HCT116 (cell line): ENCODE results near the gene SLC25A21. TPM values are rescaled to one million over a fixed set of nuclear protein-coding genes. Genes with fewer than 3 reads are reported as not detected.

Experiments used
- ATAC-seq: fragments of 200-7000 bp; cut with Tn5 transposase; 2 replicates; pipeline ENCODE4 v1.9.1; 2020; ENCODE audit warnings: mild to moderate bottlenecking, moderate library complexity
- BruUV-seq: library from RNA; stranded (reverse); fragments of 400-500 nt; replicated peaks from 2 replicates; lab custom pipeline; 2021; lab: Mats Ljungman, UMichigan
- CTCF ChIA-PET: fragments of 300-600 bp; sonication (Branson Sonifier 250); formaldehyde crosslinking; loops from one replicate; lab custom pipeline; 2021; ENCODE audit warnings: antibody characterized with exemption; lab: Charles Lee
- POLR2A ChIA-PET: fragments of 300-600, 350-600 bp; sonication (Branson Sonifier 250); formaldehyde crosslinking; loops from one replicate; lab custom pipeline; 2021; ENCODE audit warnings: antibody characterized with exemption; lab: Charles Lee
- RAD21 ChIA-PET, 2 experiments: fragments of 300-600 bp; sonication (Branson Sonifier 250); formaldehyde crosslinking; loops; one replicate each; lab custom pipeline; 2023; ENCODE audit warnings: low total read pairs in 2 of 2; ENCODE audit not compliant: uncharacterized antibody in 2 of 2, unreplicated experiment in 2 of 2, low non-redundant PET in 1 of 2; lab: Charles Lee
- DNase-seq: peaks from one replicate; pipeline ENCODE4 v3.0.0-alpha.2; 2010; ENCODE audit warnings: low read depth, low spot score
- H2AFZ ChIP-seq: fragments of 200-600 bp; shearing (Covaris generic), sonication (generic); 2 replicates; pipeline ENCODE4 v1.6.1; 2017; ENCODE audit warnings: low read depth, mixed run types, mixed read lengths, antibody characterized with exemption, low read length; ENCODE audit not compliant: poor library complexity, severe bottlenecking
- H3K27ac ChIP-seq: 2 replicates; pipeline ENCODE4 v1.5.1; 2012; ENCODE audit warnings: low read depth, low read length
- H3K27me3 ChIP-seq: fragments of 200-600 bp; sonication (generic); 2 replicates; pipeline ENCODE4 v1.6.1; 2016; ENCODE audit warnings: mixed run types, low read length, mixed read lengths; ENCODE audit not compliant: insufficient read depth
- H3K36me3 ChIP-seq, 2 experiments: fragments of 200-500 bp in 1 of 2; fragments of 200-600 bp in 1 of 2; sonication (Bioruptor generic) in 1 of 2; sonication (generic) in 1 of 2; 2 replicates each; pipeline versions ENCODE4 v1.5.1 to v1.6.1; 2014 to 2016; ENCODE audit warnings: low read length in 2 of 2, inconsistent platforms in 1 of 2, mixed read lengths in 1 of 2, mixed run types in 1 of 2; ENCODE audit not compliant: insufficient read depth in 2 of 2, control insufficient read depth in 1 of 2
- H3K4me1 ChIP-seq, 2 experiments: fragments of 200-600 bp in 1 of 2; sonication (generic) in 1 of 2; 2 replicates each; pipeline versions ENCODE4 v1.5.1 to v1.6.1; 2012 to 2017; ENCODE audit warnings: low read length in 2 of 2, inconsistent platforms in 1 of 2, mild to moderate bottlenecking in 1 of 2, mixed read lengths in 1 of 2, mixed run types in 1 of 2, moderate library complexity in 1 of 2; ENCODE audit not compliant: insufficient read depth in 2 of 2, control insufficient read depth in 1 of 2
- H3K4me2 ChIP-seq: fragments of 200-600 bp; sonication (generic); 2 replicates; pipeline ENCODE4 v1.6.1; 2017; ENCODE audit warnings: mixed run types, low read length, mixed read lengths
- H3K4me3 ChIP-seq, 2 experiments: fragments of 200-600 bp in 1 of 2; sonication (generic) in 1 of 2; replicated peaks in 1 of 2; 2 replicates each; pipeline ENCODE4 v1.5.1; 2011 to 2016; ENCODE audit warnings: low read length in 2 of 2, control low read depth in 1 of 2, low read depth in 1 of 2, mild to moderate bottlenecking in 1 of 2, mixed read lengths in 1 of 2, mixed run types in 1 of 2
- H3K79me2 ChIP-seq: fragments of 200-600 bp; sonication (generic); 2 replicates; pipeline ENCODE4 v1.6.1; 2017; ENCODE audit warnings: mild to moderate bottlenecking, mixed run types, low read length, moderate library complexity, mixed read lengths; ENCODE audit not compliant: insufficient read depth
- H3K9ac ChIP-seq: fragments of 200-600 bp; sonication (generic); 2 replicates; pipeline ENCODE4 v1.6.1; 2016; ENCODE audit warnings: low read length, mixed read lengths
- H3K9me2 ChIP-seq: fragments of 200-600 bp; sonication (generic), shearing (Covaris generic); 2 replicates; pipeline ENCODE4 v1.6.1; 2017; ENCODE audit warnings: mixed run types, mild to moderate bottlenecking, moderate library complexity; ENCODE audit not compliant: insufficient read depth
- H3K9me3 ChIP-seq, 2 experiments: fragments of 200-500 bp in 1 of 2; fragments of 200-600 bp in 1 of 2; sonication (Bioruptor generic) in 1 of 2; sonication (generic) in 1 of 2; 2 replicates each; pipeline ENCODE4 v1.6.1; 2014 to 2017; ENCODE audit warnings: low read length in 2 of 2, mixed read lengths in 2 of 2, inconsistent platforms in 1 of 2, low read depth in 1 of 2, mild to moderate bottlenecking in 1 of 2, mixed run types in 1 of 2, moderate library complexity in 1 of 2; ENCODE audit not compliant: control insufficient read depth in 1 of 2, insufficient read depth in 1 of 2
- H4K20me1 ChIP-seq: fragments of 200-600 bp; sonication (generic), shearing (Covaris generic); 2 replicates; pipeline ENCODE4 v1.6.1; 2017; ENCODE audit warnings: mixed run types, mild to moderate bottlenecking, moderate library complexity; ENCODE audit not compliant: insufficient read depth
- CEBPB ChIP-seq: IDR thresholded peaks from 2 replicates; pipeline ENCODE4 v1.6.1; 2012; ENCODE audit warnings: low read depth
- CTCF ChIP-seq, 3 experiments: fragments of 200-600 bp in 1 of 3; sonication (generic) in 1 of 3; IDR thresholded peaks in 2 of 3; conservative IDR thresholded peaks in 1 of 3; 2 replicates each; pipeline ENCODE4 v1.5.1; 2012 to 2017; ENCODE audit warnings: low read depth in 2 of 3, low read length in 2 of 3, antibody characterized with exemption in 1 of 3, borderline replicate concordance in 1 of 3, control low read depth in 1 of 3, mild to moderate bottlenecking in 1 of 3, mixed read lengths in 1 of 3, mixed run types in 1 of 3, moderate library complexity in 1 of 3; ENCODE audit not compliant: insufficient read depth in 1 of 3
- EGR1 ChIP-seq: IDR thresholded peaks from 2 replicates; pipeline ENCODE4 v1.6.1; 2012; ENCODE audit warnings: low read depth
- EZH2phosphoT487 ChIP-seq: fragments of 200-600 bp; IDR thresholded peaks from 2 replicates; pipeline ENCODE4 v1.6.1; 2018; ENCODE audit warnings: antibody characterized with exemption, borderline replicate concordance
- FOSL1 ChIP-seq: IDR thresholded peaks from 2 replicates; pipeline ENCODE4 v1.6.1; 2012; ENCODE audit warnings: low read depth
- JUND ChIP-seq: IDR thresholded peaks from 2 replicates; pipeline ENCODE4 v1.6.1; 2012
- MAX ChIP-seq: IDR thresholded peaks from 2 replicates; pipeline ENCODE4 v1.6.1; 2012
- RAD21 ChIP-seq: IDR thresholded peaks from 2 replicates; pipeline ENCODE4 v1.6.1; 2012; ENCODE audit warnings: low read depth, mild to moderate bottlenecking
- REST ChIP-seq: IDR thresholded peaks from 2 replicates; pipeline ENCODE4 v1.6.1; 2012; ENCODE audit warnings: low read depth
- SP1 ChIP-seq: IDR thresholded peaks from 2 replicates; pipeline ENCODE4 v1.6.1; 2012; ENCODE audit warnings: low read depth
- YY1 ChIP-seq: IDR thresholded peaks from 2 replicates; pipeline ENCODE4 v1.6.1; 2011; ENCODE audit warnings: low read length, low read depth, moderate library complexity, mild to moderate bottlenecking; ENCODE audit not compliant: insufficient replicate concordance; ENCODE audit errors: extremely low read depth
- ZFX ChIP-seq: fragments of 450-650 bp; IDR thresholded peaks from 2 replicates; pipeline ENCODE4 v1.6.1; 2017
- intact Hi-C: fragments of 100-400 bp; cut with micrococcal nuclease; formaldehyde crosslinking; loops from 2 replicates; pipeline ENCODE4 v1.10.0; 2022
- total RNA-seq: library from RNA; stranded (reverse); gene quantifications from one replicate; pipeline ENCODE4 v1.2.1, GENCODE V29; 2021; ENCODE audit not compliant: unreplicated experiment

The SLC25A21 gene
- total RNA-seq, 1 experiment from 2014 or later: 3.5 TPM

GRCh38 chr14:36952689-36953088, 219.7 kb downstream of the SLC25A21 start:
- no peaks in the 10 kb centered on the region for H3K27me3 ChIP-seq
- no TSS peak for BruUV-seq
- no peaks in the 10 kb centered on the region for H3K9me3 ChIP-seq
- no peak overlapping the region for H3K9ac ChIP-seq
- ChIA-PET CTCF (interaction anchor here (2.5 kb wide), 1 partner anchor 10 kb away, joined by 10 read pairs; no protein-coding TSS in a partner anchor), POLR2A (no interaction called here), RAD21 (no interaction called here)
- no peaks in the 10 kb centered on the region for H4K20me1 ChIP-seq
- peak; percentile 71 for ATAC-seq
- peak overlapping the region; percentile 45 for H3K4me2 ChIP-seq
- peaks cover 0 to 16% of the 10 kb centered on the region in 2 experiments; a peak in 2 of 4 replicates for H3K4me1 ChIP-seq
- intact Hi-C loops: no loop called here
- H3K36me3 ChIP-seq: no peaks in the 10 kb centered on the region
- H2AFZ ChIP-seq: peak overlapping the region; percentile 24
- no peak overlapping the region for H3K27ac ChIP-seq
- peak; percentile 34 for DNase-seq
- no peak overlapping the region for H3K4me3 ChIP-seq
- H3K79me2 ChIP-seq: no peaks in the 10 kb centered on the region
- TF ChIP-seq REST (no peak), SP1 (peak; percentile 42; the same call in 1 of the 2 replicates), FOSL1 (peak; percentile 50), JUND (peak; percentile 31; the same call in 1 of the 2 replicates)
- no peaks in the 10 kb centered on the region for H3K9me2 ChIP-seq

- POLR2A ChIA-PET: no interaction called here
- H3K27ac ChIP-seq: no peak overlapping the region
- H3K4me2 ChIP-seq: no peak overlapping the region
- no peak overlapping the region for H3K4me3 ChIP-seq
- H3K9me3 ChIP-seq: no peaks in the 10 kb centered on the region
- no peaks in the 10 kb centered on the region for H3K9me2 ChIP-seq
- intact Hi-C loops: no loop called here
- H2AFZ ChIP-seq: no peak overlapping the region
- CTCF ChIA-PET: interaction anchor here (1.7 kb wide), 1 partner anchor 9 kb away, joined by 8 read pairs; no protein-coding TSS in a partner anchor
- DNase-seq (no peak), ATAC-seq (no peak)
- H3K36me3 ChIP-seq: no peaks in the 10 kb centered on the region
- H3K79me2 ChIP-seq: no peaks in the 10 kb centered on the region
- H3K27me3 ChIP-seq: no peaks in the 10 kb centered on the region
- BruUV-seq: no TSS peak
- H3K9ac ChIP-seq: no peak overlapping the region
- RAD21 ChIA-PET: no interaction called here
- H3K4me1 ChIP-seq: peaks cover 0 to 16% of the 10 kb centered on the region in 2 experiments; a peak in 2 of 4 replicates
- H4K20me1 ChIP-seq: no peaks in the 10 kb centered on the region
- TF ChIP-seq CEBPB: no peak
- TF ChIP-seq CTCF (IDR thresholded peaks at IDR 0.05 in 2 of 3, conservative IDR thresholded peaks at IDR 0.05 in 1 of 3; ENCODE audit: borderline replicate concordance in 1 of 3, insufficient read depth in 1 of 3, low read depth in 2 of 3, low read length in 2 of 3): no peak
- no peak for TF ChIP-seq ZFX
- no peak for TF ChIP-seq YY1
- TF ChIP-seq MAX: no peak
- no peak for TF ChIP-seq RAD21
- TF ChIP-seq EGR1: no peak
- TF ChIP-seq EZH2phosphoT487: no peak
- TF ChIP-seq FOSL1: no peak
Observed at GRCh38 chr14:36951380-36951911, 221.0 kb downstream of the SLC25A21 start.
